ENCODE data around the gene CFAP91. TPM values are rescaled to one million over a fixed set of nuclear protein-coding genes. Genes with fewer than 3 reads are reported as not detected.

The CFAP91 gene
- total and polyA plus RNA-seq, 2 donors (not counting 3 experiments of a cell fraction or from before 2014, with no cell fraction given): 0.40 to 0.54 TPM

DNA sequence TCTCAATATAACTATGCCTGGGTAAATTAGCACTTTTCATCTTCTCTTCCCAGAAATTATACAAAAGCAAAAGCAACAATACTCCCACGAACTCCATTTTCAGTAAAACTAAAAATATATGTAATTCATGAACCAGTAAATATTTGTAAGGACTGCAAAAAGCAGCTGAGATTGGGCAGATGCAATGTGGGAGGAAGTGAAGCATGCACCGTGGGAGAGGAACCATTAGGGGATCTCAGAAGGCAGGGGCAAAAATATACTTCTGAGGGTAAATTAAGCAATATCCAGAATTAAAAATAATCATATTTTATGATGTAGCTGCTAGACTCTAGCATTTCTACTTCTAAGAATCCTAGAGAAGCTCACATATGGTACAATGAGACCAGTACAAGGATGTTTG lies 20.2 kb downstream of the CFAP91 start:
- Histone ChIP-seq H3K9me3 (replicated peaks; ENCODE audit: control insufficient read depth, insufficient read depth, low read length) (no peaks in the 10 kb centered on the region), H4K20me1 (replicated peaks; ENCODE audit: control insufficient read depth, extremely low read depth, insufficient read depth, low read length) (no peaks in the 10 kb centered on the region), H3K27ac (ENCODE audit: insufficient read depth, low read depth, low read length) (no peak overlapping the region), H2AFZ (ENCODE audit: low read depth, low read length) (no peak overlapping the region), H3K4me1 (ENCODE audit: control insufficient read depth, extremely low read depth, insufficient read depth, low read length) (no peaks in the 10 kb centered on the region), H3K4me3 (replicated peaks in 1 of 3; ENCODE audit: insufficient read depth in 1 of 3, low read depth in 1 of 3, low read length in 3 of 3) (no peak overlapping the region), H3K4me2 (ENCODE audit: insufficient read depth, low read length) (no peak overlapping the region), H3K36me3 (ENCODE audit: control insufficient read depth in 2 of 2, extremely low read depth in 1 of 2, insufficient read depth in 2 of 2, low read length in 2 of 2) (no peaks in the 10 kb centered on the region), H3K79me2 (ENCODE audit: control insufficient read depth, insufficient read depth, low read length) (no peaks in the 10 kb centered on the region), H3K9me1 (replicated peaks; ENCODE audit: control insufficient read depth, extremely low read depth, insufficient read depth, low read length) (no peaks in the 10 kb centered on the region), H3K9ac (replicated peaks; ENCODE audit: extremely low read depth, insufficient read depth, low read length) (no peak overlapping the region), H3K27me3 (ENCODE audit: control insufficient read depth in 2 of 2, insufficient read depth in 2 of 2, low read length in 2 of 2) (no peaks in the 10 kb centered on the region)
- no TSS peak for BruUV-seq (replicated peaks)
- CTCF ChIA-PET: interaction anchor here (0.8 to 1.7 kb wide), 3 partner anchors 9 to 42 kb away, joined by 3 to 7 read pairs (median 3); no protein-coding TSS in a partner anchor
- intact Hi-C loops (cut with micrococcal nuclease): no loop called here
- FAIRE-seq (no peak), DNase-seq (ENCODE audit: low read depth, low spot score) (no peak)
- POLR2A ChIA-PET: no interaction called here
- TF ChIP-seq EZH2 (IDR thresholded peaks at IDR 0.05; ENCODE audit: borderline replicate concordance, low read depth, low read length, severe bottlenecking) (no peak), POLR2A (IDR thresholded peaks at IDR 0.05; ENCODE audit: low read depth, low read length) (no peak), POLR2AphosphoS5 (IDR thresholded peaks at IDR 0.05; ENCODE audit: insufficient read depth, low read depth, low read length) (no peak), FOS (IDR thresholded peaks at IDR 0.05; ENCODE audit: borderline replicate concordance, insufficient read depth, low read length) (no peak), MYC (IDR thresholded peaks at IDR 0.05; ENCODE audit: low read depth, low read length) (no peak), JUN (IDR thresholded peaks at IDR 0.05; ENCODE audit: borderline replicate concordance, insufficient read depth, insufficient read length, low read depth) (no peak), GATA2 (IDR thresholded peaks at IDR 0.05; ENCODE audit: insufficient read depth, insufficient read length, low read depth, low read length) (no peak), CTCF (IDR thresholded peaks at IDR 0.05; ENCODE audit: extremely low read depth in 1 of 2, insufficient read depth in 1 of 2, low read depth in 1 of 2, low read length in 2 of 2) (no peak)
- TF ChIP-seq, protein P1, sequence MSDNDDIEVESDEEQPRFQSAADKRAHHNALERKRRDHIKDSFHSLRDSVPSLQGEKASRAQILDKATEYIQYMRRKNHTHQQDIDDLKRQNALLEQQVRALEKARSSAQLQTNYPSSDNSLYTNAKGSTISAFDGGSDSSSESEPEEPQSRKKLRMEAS (IDR thresholded peaks at IDR 0.05; ENCODE audit: insufficient read depth, insufficient read length): no peak
- dilution Hi-C loops (cut with MboI; ENCODE audit: extremely low pct_ligation_motif_present, low sequenced_read_pairs): no loop called here

Data from endothelial cell of umbilical vein (primary cell).